GM21825 (cell line): ENCODE measurements around the gene HOXA13.

Experiments
- ATAC-seq: cut with Tn5 transposase; IDR thresholded peaks from one replicate; pipeline ENCODE4 v1.9.1; 2021; ENCODE audit warnings: mild to moderate bottlenecking, moderate library complexity; ENCODE audit not compliant: unreplicated experiment

The HOXA13 gene

GRCh38 chr7:27237735-27238334 lies 37.9 kb upstream of the HOXA13 start:
- no peak for ATAC-seq

DNA sequence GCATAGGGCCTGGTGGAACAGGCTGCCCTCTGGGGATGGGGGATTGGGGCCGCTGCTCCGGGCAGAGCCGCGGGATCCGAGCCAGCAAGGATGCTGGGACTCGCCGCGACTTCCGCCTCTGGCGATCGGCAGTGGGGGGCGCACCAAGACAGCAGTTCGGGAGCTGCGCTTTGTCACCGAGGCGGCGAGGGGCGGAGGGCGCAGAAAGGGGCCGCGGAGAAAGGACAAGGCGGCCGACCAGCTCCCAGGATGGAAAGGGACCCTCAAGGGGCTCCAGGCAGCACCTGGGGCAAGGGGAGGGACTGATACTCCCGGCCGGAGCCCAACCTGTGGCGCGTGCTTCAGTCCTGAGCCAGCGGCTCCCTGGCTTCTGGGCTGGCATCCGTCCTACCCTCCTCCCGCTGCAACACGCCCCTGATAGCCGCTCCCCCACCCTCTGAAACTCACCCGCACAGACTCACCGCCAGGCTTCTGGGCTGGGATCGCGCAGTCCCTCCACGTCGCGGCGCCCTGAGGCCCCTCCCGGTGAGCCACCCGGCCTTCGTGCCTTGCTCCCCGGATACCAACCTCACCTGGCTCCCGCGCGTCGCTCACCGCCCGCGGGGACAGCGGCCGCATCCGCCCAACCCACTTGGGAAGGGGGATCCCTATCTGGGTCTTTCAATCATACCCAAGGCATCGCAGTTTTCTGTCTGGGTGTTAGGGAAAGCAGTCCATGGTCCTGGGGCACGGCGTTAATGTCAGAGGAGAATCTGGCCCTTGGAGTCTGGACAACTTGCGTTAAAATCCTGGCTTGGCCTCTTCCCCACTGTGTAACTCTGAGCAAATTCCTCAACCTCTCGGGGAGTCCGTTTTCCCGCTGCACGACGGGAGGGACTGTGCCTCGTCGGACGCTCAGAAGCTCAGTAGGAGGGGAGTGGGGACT lies 35.8 kb upstream of the HOXA13 start:
- ATAC-seq = no peak

DNA sequence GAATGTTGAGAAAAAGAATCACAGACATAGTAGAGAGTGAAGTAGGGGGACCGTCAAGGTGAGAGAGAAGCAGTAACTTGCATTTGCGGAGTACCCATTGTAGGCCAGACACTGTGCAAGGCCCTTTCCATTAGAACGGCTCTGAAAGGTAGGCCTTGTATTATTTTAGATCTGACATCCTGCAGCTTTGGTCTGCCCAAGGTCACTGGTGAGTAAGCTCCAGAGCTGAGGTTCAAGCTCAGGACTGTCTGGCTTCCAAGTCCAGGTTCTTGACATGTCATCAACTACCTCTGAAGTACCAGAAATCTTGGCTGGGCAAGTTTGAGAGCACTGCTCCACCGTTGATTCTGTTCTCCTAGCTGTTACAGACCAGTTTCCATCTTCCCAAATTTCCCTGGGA lies 29.6 kb upstream of the HOXA13 start:
- no peak for ATAC-seq

DNA sequence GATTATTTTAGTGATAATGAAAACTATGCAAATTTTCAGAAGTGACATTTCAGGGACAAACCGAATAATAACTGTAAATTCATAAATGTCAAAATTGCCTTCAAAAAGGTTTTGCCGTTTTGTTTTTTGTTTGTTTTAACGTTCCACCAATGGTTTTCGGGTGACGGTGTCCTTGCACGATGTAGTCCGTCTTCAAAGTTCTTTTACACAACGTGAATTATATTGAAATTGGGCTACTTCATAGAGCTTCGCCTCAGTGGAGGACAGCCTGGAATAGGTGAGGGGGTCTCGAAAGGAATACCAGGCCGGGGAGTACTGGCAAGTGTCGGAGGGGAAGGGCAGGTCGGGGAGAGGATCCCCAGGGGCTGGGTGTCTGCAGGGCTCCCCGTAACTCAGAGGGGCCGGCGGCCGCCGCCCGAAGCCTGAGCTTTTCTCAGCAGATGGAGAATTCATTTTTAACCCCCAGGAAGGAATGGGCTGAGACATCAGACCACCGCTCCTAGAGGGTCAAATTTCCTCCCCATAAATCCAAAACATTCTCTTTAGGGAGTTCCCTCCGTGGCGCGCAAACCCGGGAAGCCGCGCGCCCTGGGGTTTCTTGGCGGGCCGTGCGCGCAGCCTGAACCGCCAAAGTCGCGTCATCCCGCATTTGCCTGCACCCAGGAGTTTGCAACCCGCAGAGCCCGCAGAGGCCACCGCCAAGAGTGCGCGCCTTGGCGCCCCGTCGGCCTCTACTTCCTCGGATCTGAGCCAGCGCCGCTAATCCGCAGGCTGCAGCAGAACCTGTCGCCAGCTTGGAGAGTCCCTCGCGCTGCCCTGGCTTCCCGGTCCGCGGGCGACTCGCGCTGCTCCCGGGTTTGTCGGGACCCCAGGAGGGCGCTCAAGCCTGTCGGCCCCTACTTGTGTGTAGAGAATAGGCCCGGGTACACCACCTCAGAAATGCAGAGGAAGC lies 25.4 kb upstream of the HOXA13 start:
- ATAC-seq = no peak

GRCh38 chr7:27223941-27224575 lies 24.2 kb upstream of the HOXA13 start:
- no peak for ATAC-seq

- ATAC-seq = no peak
Measured at GRCh38 chr7:27221201-27221797, 21.4 kb upstream of the HOXA13 start.

DNA sequence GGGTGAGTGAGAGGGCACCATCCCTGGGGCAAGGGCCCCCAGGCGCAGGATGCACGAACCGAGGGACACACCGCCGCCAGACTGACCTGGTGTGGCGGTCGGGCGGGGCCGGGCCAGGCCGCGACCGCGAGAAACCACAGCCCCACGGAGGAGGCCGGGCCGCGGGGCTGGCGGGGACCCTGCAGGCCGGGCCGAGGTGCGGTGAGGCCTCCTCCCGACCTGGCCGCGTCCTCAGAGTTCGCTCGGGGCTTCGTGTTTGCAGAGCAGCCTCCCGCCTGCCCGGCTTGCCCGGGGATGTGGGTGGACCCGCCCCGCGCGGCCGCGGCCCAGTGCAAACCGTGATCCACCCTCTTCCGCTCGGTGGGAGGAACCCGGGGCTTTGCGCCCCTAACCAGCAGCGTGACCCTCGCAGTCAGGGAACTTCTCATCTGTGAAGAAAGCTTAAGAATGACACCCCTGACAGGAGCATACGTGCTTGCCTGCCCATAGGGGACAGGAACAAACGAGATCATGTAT lies 20.6 kb upstream of the HOXA13 start:
- no peak for ATAC-seq

DNA sequence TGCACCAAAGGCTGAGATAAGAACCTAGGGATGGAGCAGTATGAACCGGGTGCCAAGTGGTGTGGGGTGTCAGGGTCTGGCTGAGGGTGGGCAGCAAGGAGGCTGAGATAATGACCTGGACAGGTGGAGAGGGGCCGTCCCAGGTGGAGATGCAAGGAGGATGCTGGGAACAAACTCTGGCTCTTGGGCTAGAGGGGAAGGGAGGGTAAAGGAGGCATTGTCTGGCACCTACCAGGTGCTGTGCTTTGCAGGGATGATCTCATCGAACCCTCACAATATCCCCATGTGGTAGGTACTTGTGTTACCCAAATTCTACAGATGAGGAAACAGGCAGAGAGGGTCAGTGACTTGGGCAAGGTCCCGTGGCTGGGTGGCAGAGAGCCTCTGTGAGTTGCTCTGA lies 19.9 kb upstream of the HOXA13 start:
- ATAC-seq = no peak

- ATAC-seq = no peak
Measured at GRCh38 chr7:27217951-27218350, 18.1 kb upstream of the HOXA13 start.

GRCh38 chr7:27215356-27215755 lies 15.5 kb upstream of the HOXA13 start:
- ATAC-seq = no peak

DNA sequence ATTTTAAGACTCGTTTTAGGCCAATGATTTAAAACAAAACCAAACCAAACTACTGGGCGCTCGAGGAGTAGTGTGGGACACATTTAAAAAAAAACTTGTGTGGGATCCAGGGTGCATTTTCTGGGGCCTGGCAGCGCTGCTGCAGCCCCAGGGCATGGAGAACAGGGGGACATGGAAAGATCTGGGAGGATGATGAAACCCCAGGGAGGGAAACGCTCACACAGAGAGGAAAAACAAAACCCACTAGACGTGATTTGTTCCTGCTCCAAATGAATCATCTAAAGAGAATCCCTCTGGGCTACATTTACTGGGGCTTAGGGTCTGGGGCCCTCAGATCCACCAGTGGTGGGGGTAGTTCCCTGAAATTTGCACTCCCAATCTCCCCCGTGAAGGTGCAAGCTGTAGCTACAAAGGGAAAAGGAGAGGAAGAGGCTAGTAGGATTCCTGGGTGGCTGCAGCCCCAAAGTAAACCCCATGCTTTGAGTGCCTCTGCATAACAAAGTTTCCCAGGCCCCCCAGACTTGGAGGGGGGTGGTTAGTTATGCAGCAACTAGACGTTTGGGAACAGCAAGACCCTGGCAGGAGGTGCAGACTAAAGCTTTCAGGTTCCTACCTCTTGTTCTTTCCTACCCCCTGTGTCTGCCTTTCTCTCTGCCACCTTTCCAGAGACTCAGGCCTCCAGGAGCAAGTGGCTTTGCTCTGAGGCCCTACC lies 14.5 kb upstream of the HOXA13 start:
- ATAC-seq = no peak

- no peak for ATAC-seq
Measured at GRCh38 chr7:27213433-27214238, 13.7 kb upstream of the HOXA13 start.

DNA sequence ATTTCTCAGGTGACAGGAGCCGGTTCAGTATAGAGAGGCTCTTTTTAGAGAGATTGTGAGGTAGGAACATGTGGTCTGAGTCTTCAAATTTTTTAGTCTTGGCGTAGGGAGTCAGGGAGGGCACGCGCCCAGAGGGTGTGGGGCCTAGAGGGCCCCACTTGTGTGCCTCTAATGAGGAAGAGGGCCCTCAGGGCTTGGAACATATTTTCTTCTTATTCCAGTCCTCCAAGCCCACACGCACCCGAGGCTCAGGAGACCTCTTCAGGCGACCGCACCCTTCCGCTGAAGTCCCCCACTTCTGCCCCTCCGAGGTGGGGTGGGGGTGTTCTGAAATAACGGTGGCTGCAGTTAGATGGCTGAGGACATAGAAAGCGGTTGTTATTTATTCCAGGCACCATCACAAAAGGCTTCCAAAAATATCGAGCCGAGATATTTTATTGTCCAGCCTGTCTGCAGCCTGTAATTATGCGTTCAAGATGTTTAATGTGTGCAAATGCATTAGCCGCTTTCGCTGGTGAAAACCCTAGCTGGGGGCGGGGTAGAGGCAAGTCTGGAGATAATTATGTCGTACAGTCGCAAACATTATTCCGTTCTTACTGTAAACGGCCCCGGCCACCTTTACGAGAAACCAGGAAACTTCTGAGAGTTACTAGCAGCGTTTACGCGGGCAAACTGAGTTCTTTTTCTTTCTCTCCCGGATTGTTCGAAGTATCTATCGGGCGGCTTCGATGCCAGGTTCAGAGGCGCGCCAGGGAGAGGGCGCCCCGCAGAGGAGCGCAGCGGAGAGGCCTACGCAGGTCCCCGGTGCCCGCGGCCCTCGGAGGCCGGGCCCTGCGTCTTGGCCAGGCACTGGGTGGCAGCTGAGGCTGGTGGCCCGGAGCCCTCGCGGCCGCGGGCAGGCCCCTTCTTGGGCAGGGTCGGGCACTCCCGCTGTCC lies 12.9 kb upstream of the HOXA13 start:
- no peak for ATAC-seq

GRCh38 chr7:27211764-27212204 lies 11.9 kb upstream of the HOXA13 start:
- ATAC-seq = no peak

DNA sequence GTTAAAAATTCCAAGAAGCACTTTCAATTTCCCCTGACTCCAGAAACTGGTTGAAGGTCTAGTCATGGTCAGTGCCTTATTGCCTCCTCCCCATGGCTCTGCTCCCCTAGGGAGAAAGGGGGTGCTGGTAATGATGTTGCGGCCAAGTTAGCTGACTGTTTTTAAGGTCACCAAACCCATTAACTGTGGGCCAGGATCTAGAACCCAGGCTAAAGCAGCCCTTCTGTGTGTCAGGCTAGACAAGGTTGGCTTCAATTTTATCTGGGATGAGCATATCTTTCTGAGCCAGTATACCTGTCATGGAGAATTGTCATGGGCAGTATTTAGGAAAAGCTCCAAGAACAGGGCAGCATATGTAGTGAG lies 11.2 kb upstream of the HOXA13 start:
- ATAC-seq = no peak

DNA sequence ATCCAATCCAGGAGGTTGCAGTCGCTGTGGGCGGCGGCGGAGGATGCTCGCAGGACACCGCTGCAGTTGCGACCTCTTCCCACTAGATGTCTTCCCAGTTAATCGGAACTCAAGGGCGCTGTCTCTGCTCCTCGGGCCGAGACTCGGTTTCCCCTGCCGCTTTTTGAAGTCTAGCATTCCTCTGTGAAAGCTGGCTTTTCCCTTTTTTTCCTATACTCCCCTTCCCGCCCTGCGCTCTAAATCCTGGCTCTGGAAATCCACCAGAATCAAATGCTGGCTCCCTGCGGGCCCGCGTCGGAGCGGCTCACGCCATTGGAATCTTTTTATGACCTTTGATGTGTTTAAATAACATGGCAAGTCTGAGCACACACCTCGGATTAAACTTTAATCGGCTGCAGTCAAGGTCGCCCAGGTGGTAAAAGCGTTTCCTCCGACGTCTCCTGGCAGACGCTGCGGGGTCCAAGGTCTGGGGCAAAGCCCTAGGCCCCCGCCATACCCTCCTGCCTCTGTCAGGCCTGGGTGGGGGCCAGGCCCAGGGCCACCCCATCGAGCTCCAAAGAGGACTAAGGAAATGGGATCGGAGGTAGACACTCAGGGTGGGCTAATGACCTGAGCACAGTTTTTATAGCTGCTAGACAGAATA lies 10.7 kb upstream of the HOXA13 start:
- peak; percentile 52 for ATAC-seq

DNA sequence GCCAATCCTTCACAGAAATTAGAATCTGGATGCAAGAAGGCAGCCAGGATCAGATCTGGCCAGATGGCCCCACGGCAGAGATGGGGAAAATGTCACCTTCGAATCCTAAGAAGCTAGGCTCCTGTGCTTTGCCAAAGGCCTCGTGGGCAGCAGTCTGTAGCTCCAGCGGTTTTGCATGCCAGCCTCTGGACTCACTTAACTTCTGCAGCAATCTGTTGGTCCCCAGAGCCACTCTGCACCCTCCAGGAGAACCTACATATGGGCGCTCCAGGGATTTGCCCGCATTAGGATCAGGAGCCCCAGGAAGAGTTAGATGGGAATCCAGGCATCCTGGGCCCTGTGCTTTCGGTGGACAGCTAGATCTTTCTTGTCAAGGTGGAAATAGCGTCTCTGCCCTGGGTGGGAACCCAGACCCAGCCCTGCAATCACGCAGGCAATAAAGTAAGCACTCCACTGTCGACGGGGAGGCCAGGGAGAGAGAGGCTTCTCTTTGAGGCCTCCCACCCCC lies 10.1 kb upstream of the HOXA13 start:
- ATAC-seq = no peak
